GM12878 (cell line): ENCODE measurements around the gene FBXL2. TPM values are rescaled to one million over a fixed set of nuclear protein-coding genes. Genes with fewer than 3 reads are reported as not detected.

Experiments
- ATAC-seq: fragments of 200-7000 bp; cut with Tn5 transposase; 3 replicates; pipeline ENCODE4 v1.9.1; 2020; ENCODE audit warnings: mild to moderate bottlenecking, moderate library complexity
- BruUV-seq: library from RNA; stranded (reverse); fragments of 400-500 nt; replicated peaks from 2 replicates; lab custom pipeline; 2021; lab: Mats Ljungman, UMichigan
- CTCF ChIA-PET: fragments of 300-600 bp; sonication (Branson Sonifier 250); formaldehyde crosslinking; extraction: SDS; loops from one replicate; lab custom pipeline; 2021; ENCODE audit warnings: inconsistent platforms; lab: Yijun Ruan, JAX
- POLR2A ChIA-PET: fragments of 350-600 bp; formaldehyde crosslinking; extraction: SDS; loops from one replicate; lab custom pipeline; 2021; ENCODE audit warnings: inconsistent platforms; lab: Charles Lee
- RAD21 ChIA-PET: fragments of 300-600 bp; sonication (Branson Sonifier 250); formaldehyde crosslinking; loops from one replicate; lab custom pipeline; 2023; ENCODE audit warnings: antibody characterized with exemption; ENCODE audit not compliant: unreplicated experiment; lab: Charles Lee
- SMC1A ChIA-PET: fragments of 300-600 bp; sonication (Branson Sonifier 250); formaldehyde crosslinking; loops from one replicate; lab custom pipeline; 2023; ENCODE audit not compliant: unreplicated experiment, uncharacterized antibody; lab: Charles Lee
- DNase-seq: peaks from one replicate; pipeline ENCODE4 v3.0.0-alpha.2; 2011; ENCODE audit warnings: low read depth, low spot score
- FAIRE-seq: peaks from 3 replicates; lab custom pipeline; 2011; peaks lifted over from hg19 to GRCh38; lab: Jason Lieb, UNC
- H2AFZ ChIP-seq: 2 replicates; pipeline ENCODE4 v1.6.0; 2011; ENCODE audit warnings: low read depth, low read length, control low read depth; ENCODE audit not compliant: control insufficient read depth
- H3K27ac ChIP-seq: 2 replicates; pipeline ENCODE4 v1.5.1; 2011; ENCODE audit warnings: control low read depth; ENCODE audit not compliant: control insufficient read depth, insufficient read depth
- H3K27me3 ChIP-seq, 2 experiments: replicated peaks in 1 of 2; 2 replicates each; pipeline versions ENCODE4 v1.6.0 to v1.6.1; 2011; ENCODE audit warnings: low read length in 1 of 2; ENCODE audit not compliant: control insufficient read depth in 2 of 2, insufficient read depth in 2 of 2
- H3K36me3 ChIP-seq, 2 experiments: 2 replicates each; pipeline ENCODE4 v1.5.1; 2011; ENCODE audit warnings: low read length in 1 of 2; ENCODE audit not compliant: control insufficient read depth in 2 of 2, insufficient read depth in 2 of 2
- H3K4me1 ChIP-seq: 2 replicates; pipeline ENCODE4 v1.6.1; 2011; ENCODE audit warnings: mild to moderate bottlenecking, low read length, moderate library complexity, mixed read lengths; ENCODE audit not compliant: control insufficient read depth, insufficient read depth
- H3K4me2 ChIP-seq: 2 replicates; pipeline ENCODE4 v1.6.0; 2011; ENCODE audit warnings: control low read depth; ENCODE audit not compliant: control insufficient read depth, insufficient read depth
- H3K4me3 ChIP-seq: fragments of 200-600 bp; sonication (generic); 2 replicates; pipeline ENCODE4 v1.5.1; 2016
- H3K79me2 ChIP-seq: 2 replicates; pipeline ENCODE4 v1.6.0; 2011; ENCODE audit warnings: low read length; ENCODE audit not compliant: control insufficient read depth, insufficient read depth
- H3K9ac ChIP-seq: 2 replicates; pipeline ENCODE4 v1.8.0; 2011; ENCODE audit warnings: low read length, control low read depth, mixed read lengths; ENCODE audit not compliant: control insufficient read depth, insufficient read depth
- H3K9me3 ChIP-seq: replicated peaks from 3 replicates; pipeline ENCODE4 v1.5.1; 2011; ENCODE audit warnings: mild to moderate bottlenecking, low read length; ENCODE audit not compliant: control insufficient read depth, insufficient read depth
- H4K20me1 ChIP-seq: 2 replicates; pipeline ENCODE4 v1.6.0; 2011; ENCODE audit not compliant: control insufficient read depth, insufficient read depth
- BCL3 ChIP-seq: IDR thresholded peaks from 2 replicates; pipeline ENCODE4 v1.6.1; 2011; ENCODE audit warnings: borderline replicate concordance, low read depth, mild to moderate bottlenecking, moderate library complexity, low read length; ENCODE audit not compliant: insufficient read depth, poor library complexity, severe bottlenecking
- CHD4 ChIP-seq: fragments of 200-600 bp; sonication (generic); IDR thresholded peaks from 2 replicates; pipeline ENCODE4 v1.6.1; 2016; ENCODE audit warnings: mild to moderate bottlenecking
- FOXM1 ChIP-seq: IDR thresholded peaks from 2 replicates; pipeline ENCODE4 v1.6.1; 2012; ENCODE audit warnings: low read depth, mild to moderate bottlenecking, inconsistent platforms, low read length, moderate library complexity
- NFYB ChIP-seq: IDR thresholded peaks from 2 replicates; pipeline ENCODE4 v1.6.1; 2011; ENCODE audit warnings: low read depth, mild to moderate bottlenecking, low read length, improper control_type of control experiment, moderate library complexity; ENCODE audit not compliant: insufficient read depth
- RAD21 ChIP-seq: IDR thresholded peaks from 2 replicates; pipeline ENCODE4 v1.6.1; 2011; ENCODE audit warnings: mild to moderate bottlenecking, low read depth, low read length, moderate library complexity; ENCODE audit not compliant: insufficient read depth
- RAD51 ChIP-seq: fragments of 450-650 bp; IDR thresholded peaks from 2 replicates; pipeline ENCODE4 v1.6.1; 2016; ENCODE audit warnings: moderate library complexity, mild to moderate bottlenecking, inconsistent platforms
- TCF7 ChIP-seq: IDR thresholded peaks from 2 replicates; pipeline ENCODE4 v1.6.1; 2014; ENCODE audit warnings: antibody characterized with exemption, borderline replicate concordance
- in situ Hi-C: fragments of 300-500 bp; cut with MboI; formaldehyde crosslinking; loops from 9 replicates; pipeline ENCODE4 v1.14.3; 2018; ENCODE audit warnings: mixed read lengths
- intact Hi-C: fragments of 100-400 bp; cut with micrococcal nuclease; formaldehyde crosslinking; loops from one replicate; pipeline ENCODE4 v1.14.2; 2022; ENCODE audit not compliant: unreplicated experiment
- polyA plus RNA-seq, 11 experiments: library from polyadenylated mRNA; depleted of rRNA in 4 of 11; unstranded in 6 of 11; stranded (reverse) in 5 of 11; fragments of >200 nt; fragmentation: Nextera tagmentation in 4 of 11; fragmentation: Illumina TruSeq in 1 of 11; extraction: Ambion mirVana in 4 of 11; extraction: Trizol in 1 of 11; gene quantifications; 1 replicate in 1 of 11; 2 replicates in 10 of 11; pipeline versions ENCODE4 v1.2.1 to v1.2.3, GENCODE V29; 2011 to 2016; ENCODE audit warnings: inconsistent platforms in 2 of 11, missing spikeins in 2 of 11, low read depth in 1 of 11
- total RNA-seq, 4 experiments: library from RNA; depleted of rRNA in 3 of 4; stranded (reverse); fragments of >200 nt in 3 of 4; fragmentation: Illumina TruSeq in 1 of 4; extraction: Trizol in 1 of 4; gene quantifications; 2 replicates each; pipeline versions ENCODE4 v1.2.1 to v1.2.3, GENCODE V29; 2013 to 2021
- TF ChIP-seq, protein P1 (sequence below): fragments of 450-650 bp; IDR thresholded peaks from 2 replicates; pipeline ENCODE4 v1.6.1; 2017; ENCODE audit warnings: low read depth, mild to moderate bottlenecking, moderate library complexity

The FBXL2 gene
- total and polyA plus RNA-seq, 10 of the 15 experiments (the other 5 are each of a cell fraction or from before 2014, with no cell fraction given) = 0.04 to 0.72 (median 0.15) TPM; not detected in 1

- DNase-seq (no peak), ATAC-seq (no peak), FAIRE-seq (no peak)
- intact Hi-C loops = no loop called here
- no peak overlapping the region for H3K4me3 ChIP-seq
- no peaks in the 10 kb centered on the region for H3K4me1 ChIP-seq
- no peaks in the 10 kb centered on the region for H3K79me2 ChIP-seq
- TF ChIP-seq RAD51 (no peak), NFYB (no peak), RAD21 (no peak), TCF7 (no peak), CHD4 (no peak), BCL3 (no peak), FOXM1 (no peak)
- TF ChIP-seq, protein P1, sequence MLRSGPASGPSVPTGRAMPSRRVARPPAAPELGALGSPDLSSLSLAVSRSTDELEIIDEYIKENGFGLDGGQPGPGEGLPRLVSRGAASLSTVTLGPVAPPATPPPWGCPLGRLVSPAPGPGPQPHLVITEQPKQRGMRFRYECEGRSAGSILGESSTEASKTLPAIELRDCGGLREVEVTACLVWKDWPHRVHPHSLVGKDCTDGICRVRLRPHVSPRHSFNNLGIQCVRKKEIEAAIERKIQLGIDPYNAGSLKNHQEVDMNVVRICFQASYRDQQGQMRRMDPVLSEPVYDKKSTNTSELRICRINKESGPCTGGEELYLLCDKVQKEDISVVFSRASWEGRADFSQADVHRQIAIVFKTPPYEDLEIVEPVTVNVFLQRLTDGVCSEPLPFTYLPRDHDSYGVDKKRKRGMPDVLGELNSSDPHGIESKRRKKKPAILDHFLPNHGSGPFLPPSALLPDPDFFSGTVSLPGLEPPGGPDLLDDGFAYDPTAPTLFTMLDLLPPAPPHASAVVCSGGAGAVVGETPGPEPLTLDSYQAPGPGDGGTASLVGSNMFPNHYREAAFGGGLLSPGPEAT = no peak
- no peaks in the 10 kb centered on the region for H3K36me3 ChIP-seq
- H3K4me2 ChIP-seq = no peak overlapping the region
- POLR2A ChIA-PET = no interaction called here
- RAD21 ChIA-PET = interaction anchor here (1.8 to 2.0 kb wide), 2 partner anchors 9 to 233 kb away, joined by 6 read pairs; no protein-coding TSS in a partner anchor
- in situ Hi-C loops = no loop called here
- no peak overlapping the region for H2AFZ ChIP-seq
- H3K9me3 ChIP-seq = no peaks in the 10 kb centered on the region
- no peaks in the 10 kb centered on the region for H3K27me3 ChIP-seq
- no peak overlapping the region for H3K9ac ChIP-seq
- CTCF ChIA-PET = interaction anchor here (0.9 to 2.4 kb wide), 3 partner anchors 9 to 418 kb away, joined by 3 to 16 read pairs (median 5); no protein-coding TSS in a partner anchor
- no peaks in the 10 kb centered on the region for H4K20me1 ChIP-seq
- no peak overlapping the region for H3K27ac ChIP-seq
- BruUV-seq = no TSS peak
- SMC1A ChIA-PET = interaction anchor here (0.6 to 4.5 kb wide), 4 partner anchors 9 to 374 kb away, joined by 3 to 17 read pairs (median 4); no protein-coding TSS in a partner anchor
These were observed 86.8 kb downstream of the FBXL2 start for GRCh38 chr3:33364060-33364459.
